GM19438 (cell line): Measurements from ENCODE around the gene ZNF324B.
"Not testable (repeated sequence)": the region's sequence is repeated elsewhere in the genome, so short reads cannot be mapped to it uniquely, and the experiment has no call there.

Experiments used
- ATAC-seq: cut with Tn5 transposase; IDR thresholded peaks from one replicate; pipeline ENCODE4 v1.9.1; 2021; ENCODE audit warnings: low read depth; ENCODE audit not compliant: unreplicated experiment

Gene ZNF324B

DNA sequence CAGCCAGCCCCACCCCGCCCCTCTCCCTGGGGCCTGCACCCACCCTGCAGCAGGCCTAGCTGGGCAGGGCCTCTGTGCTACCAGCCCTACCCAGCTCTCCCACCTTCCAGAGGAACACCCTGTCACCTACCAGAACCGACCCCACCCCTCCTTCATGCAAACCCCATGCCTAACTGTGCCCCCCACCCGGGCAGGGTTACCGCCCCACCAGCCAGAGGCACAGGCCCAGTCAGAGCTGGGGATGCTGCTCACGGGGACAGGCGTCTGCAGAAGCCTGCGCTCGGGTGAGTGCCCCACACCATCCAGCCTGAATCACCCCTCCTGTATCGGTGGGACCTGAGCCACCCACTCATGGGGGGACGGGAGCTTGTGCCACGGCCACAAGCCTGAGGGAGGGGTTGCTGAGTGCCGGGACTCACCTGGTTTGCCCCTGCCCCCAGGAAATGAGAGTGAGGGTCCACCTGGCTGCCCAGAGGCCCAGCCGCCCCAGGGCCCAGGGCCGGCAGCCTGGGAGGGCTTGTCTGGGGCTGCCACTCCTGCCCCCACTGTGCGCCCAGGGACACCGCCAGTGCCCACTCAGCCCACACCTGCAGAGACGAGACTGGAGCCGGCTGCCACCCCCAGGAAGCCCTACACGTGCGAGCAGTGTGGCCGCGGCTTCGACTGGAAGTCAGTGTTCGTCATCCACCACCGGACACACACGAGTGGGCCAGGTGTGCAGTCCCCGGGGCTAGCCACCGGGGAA, 28.5 kb downstream of the ZNF324B start:
- ATAC-seq, result no peak

DNA sequence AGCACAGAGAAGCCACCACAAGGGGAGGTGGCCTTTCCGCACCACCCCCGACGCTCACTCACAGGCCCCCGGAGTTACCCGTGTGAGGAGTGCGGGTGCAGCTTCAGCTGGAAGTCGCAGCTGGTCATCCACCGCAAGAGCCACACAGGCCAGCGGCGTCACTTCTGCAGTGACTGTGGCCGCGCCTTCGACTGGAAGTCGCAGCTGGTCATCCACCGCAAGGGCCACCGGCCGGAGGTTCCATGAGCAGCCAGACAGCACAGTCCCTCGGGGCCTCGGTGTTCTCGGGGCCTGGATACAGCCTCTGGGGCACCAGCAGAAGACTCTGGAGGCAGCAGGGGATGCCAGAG, 29.0 kb downstream of the ZNF324B start:
- ATAC-seq, result no peak

DNA sequence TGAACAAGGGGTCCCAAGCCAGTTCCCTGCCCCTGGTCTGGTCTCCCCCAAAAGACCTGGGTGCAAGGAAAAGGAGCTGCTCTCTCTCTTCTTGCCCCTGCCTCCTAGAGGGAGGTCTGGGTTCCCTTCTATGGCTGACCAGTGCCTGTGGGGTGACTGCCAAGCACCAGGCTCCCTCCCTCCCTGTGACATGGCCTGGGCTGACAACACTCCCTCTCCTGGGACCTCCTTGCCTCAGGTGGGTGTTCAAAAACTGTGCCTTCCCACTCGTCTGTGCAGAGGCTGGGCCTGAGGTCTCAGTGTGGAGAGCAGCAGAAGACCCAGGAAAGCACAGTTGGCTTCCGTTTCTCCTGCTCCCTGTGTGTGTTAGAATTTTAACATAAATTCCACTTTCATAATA, 29.4 kb downstream of the ZNF324B start:
- ATAC-seq, result no peak

DNA sequence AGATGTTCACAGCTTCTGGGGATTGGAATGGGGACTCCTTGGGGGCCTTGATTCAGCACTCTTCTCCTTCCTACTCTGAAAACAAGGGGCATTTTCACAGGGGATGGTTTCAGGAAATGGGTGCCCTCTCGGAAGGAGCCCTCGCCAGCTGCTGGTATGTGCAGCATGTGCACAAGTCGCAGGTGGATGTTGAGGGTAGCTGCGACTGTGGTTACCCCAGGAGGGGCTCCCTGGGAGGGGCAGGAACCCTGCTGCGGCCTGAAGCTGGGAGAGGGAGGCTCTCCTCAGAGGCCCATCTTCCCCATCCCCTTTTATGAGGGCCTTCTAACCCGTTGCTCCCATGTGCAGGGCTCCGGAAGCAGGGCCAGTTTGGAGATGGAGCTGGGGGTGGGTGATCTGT, 30.9 kb downstream of the ZNF324B start:
- no peak for ATAC-seq

DNA sequence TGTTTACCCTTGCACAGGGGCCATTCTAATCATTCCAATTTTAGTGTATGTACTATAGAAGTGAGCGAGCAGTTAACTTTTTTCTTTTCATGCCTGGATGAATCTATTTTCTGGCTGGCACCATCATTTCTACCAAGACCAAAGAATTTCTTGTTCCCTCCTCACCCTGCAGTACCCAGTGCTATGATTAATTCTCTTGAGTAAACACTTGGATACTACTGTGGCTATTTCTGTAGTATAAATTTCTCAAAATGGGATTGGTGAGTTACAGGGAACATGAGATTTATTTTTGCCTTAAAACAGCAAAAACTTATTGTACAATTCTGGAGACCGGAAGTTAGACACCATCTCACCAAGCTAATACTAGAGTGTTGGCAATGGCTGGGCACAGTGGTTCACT, 32.4 kb downstream of the ZNF324B start:
- ATAC-seq, result no peak

DNA sequence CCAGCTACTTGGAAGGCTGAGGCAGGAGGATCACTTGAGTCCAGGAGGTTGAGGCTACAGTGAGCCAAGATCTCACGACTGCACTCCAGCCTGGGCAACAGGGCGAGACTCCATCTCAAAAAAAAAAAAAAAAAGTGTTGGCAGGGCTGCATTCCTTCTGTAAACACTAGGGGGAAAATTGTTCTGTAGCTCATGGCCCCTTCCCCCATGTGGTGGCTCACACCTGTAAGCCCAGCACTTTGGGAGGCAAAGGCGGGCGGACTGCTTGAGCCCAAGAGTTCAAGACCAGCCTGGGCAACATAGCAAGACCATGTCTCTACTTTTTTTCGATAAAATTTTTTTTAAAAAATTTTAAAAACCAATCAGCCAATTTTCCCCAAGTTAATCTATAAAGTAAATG, 32.9 kb downstream of the ZNF324B start:
- not testable (repeated sequence) for ATAC-seq

DNA sequence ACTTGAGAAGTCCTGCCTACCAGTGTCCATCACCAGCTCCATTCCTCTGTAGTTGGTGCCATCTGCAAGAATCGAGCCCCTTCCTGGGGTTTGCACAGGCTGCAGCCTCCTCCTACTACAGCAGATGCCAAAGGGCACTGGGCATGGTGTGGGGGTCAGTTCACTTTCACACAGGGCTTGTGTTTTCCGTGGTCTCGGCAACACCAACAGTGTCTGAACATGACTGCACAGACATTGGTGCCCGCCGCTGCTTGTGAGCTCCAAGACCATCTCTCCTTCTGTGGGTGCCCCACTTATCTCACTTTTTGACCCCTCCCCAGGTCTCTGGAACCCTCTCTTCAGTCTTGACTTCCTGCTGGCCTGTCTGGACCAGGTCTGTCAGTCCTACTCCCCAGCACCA, 40.0 kb downstream of the ZNF324B start:
- no peak for ATAC-seq

DNA sequence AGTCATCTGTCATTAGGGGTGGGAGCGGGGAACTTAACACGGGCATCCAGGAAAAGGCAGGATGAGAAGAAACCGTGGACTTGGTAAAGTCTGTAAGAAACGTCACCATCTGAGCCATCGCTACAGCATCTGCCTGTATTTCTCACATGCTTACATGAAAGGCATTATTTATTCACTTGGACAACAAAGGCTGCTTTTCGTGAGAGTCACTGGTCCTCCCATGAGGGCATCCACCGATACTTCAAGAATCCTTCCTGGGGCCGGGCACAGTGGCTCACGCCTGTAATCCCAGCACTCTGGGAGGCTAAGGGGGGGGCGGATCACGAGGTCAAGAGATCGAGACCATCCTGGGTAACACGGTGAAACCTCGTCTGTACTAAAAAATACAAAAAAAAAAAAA, 40.8 kb downstream of the ZNF324B start:
- no peak for ATAC-seq

DNA sequence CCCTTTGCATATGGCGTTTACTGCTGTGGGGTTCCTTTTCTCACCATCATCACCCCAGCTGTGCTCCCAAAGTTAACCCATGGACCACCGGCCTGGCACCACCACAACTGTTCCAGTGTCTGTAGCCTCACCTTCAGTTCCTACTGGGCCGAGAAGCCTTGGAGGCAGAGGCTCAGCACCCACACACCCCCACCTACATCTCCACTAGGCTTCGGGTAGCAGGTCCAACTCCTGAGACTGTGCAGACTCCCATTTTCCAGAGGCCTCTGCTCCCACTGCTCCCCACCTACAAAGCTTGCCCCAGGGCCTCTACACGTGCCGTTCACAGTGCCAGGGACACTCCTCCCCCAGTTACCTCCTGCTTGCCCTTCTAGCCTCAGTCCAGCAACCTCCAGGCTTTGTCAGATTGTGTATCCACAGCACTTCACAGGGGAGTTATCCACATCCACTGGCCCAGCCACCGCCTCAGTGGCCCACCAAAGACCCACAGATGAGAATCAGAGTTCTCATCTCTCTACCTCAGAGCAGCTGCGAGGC, 46.3 kb downstream of the ZNF324B start:
- no peak for ATAC-seq

DNA sequence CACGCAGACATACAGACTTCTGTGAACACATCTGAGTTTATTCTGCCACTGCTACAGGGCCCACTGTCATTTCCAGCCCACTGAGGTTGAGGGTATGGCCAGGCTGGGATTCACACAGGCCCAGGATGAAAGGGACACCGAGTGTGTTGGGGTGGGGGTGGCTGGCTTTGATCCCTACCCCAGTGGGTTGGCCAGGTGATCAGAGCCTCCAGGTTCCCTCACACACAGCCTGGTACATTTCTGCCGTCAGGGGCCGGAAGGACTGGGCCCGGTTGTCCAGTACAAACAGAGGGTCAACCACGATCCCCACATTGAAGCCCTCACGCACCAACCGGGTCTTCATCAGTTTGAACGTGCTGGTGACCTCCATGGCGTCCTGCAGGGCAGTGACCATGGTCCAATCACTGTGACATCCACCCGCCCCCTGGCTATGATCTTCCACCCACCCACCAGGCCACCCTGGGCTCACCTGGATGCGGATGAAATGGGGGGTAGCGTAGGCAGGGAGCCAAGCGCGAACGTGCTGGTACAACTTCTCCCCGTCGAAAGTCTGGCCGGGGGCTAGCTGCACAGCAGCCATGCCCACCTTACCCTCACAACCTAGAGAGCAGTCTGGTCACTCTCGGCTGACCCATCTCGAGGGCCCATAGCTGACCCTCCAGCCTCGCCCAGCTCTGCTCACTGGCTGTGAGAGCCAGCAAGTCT, 47.0 kb downstream of the ZNF324B start:
- ATAC-seq, result no peak

DNA sequence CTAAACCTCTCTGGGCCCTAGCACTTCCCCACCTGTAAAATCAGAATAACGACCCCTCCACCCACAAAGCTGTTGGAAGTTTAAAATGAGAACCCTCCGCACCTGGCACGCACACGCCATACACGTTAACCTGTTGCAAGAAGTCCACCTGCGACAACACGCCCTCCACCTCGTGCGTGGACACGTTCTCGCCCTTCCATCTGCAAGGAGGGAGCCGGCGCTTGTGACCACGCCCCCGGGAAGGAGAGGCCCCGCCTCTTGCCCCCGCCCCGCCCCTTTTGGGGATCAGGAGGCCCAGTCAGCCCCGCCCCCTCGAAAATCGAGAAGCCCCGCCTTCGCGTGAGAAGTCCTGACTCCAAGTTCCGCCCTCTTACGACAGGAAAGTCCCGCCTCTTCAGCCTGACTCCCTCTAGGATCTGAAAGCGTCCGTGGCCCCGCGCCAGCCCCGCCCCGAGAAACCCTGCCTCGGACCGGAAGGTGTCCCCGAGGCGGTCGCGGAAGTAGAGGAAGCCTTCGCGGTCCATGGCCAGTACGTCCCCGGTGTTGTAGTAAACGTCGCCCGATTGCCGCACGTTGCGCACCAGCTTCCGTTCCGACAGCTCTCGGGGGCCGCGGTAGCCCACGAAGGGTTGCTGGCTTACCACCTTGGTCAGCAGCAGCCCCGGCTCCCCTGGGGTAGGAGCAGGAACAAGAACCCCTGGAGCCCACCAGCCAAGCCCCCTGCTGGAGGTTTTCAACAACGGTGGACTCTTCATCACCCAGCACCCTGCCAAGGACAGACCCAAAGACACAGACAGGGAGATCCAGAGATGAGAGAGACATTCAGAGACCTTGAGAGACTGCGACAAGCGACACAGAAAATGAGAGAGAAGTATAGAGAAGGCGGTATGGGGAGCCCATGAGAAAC, 47.9 kb downstream of the ZNF324B start:
- peak; percentile 92 for ATAC-seq

DNA sequence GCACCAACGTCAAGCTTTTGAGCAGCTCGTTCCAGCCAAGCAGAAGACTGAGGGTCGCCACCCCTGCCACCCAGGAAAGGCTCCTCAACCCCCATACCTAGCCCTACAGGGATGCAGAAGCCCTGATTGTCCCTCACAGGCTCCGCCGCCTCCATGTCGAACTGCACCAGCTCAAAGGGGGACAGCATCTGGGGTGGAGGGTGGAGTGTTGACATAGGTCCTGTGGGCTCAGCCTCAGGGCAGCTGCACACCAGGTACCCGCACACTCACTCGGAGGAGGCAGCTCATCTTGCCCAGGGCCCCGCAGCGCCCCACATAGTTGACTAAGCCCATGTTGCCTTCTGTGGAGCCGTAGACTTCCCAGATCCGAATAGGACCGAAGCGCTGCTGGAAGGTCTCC, 48.8 kb downstream of the ZNF324B start:
- no peak for ATAC-seq
